GM12872 (cell line): ENCODE results near the gene TMEM50A.

Source experiments
- CTCF ChIP-seq: IDR thresholded peaks from 3 replicates; pipeline ENCODE4 v1.5.1; 2011; ENCODE audit warnings: low read depth, mild to moderate bottlenecking, low read length, moderate library complexity; ENCODE audit not compliant: insufficient read depth

The TMEM50A gene

GRCh38 chr1:25349606-25350005 is 11.5 kb downstream of the TMEM50A start:
- TF ChIP-seq CTCF, result no peak

DNA sequence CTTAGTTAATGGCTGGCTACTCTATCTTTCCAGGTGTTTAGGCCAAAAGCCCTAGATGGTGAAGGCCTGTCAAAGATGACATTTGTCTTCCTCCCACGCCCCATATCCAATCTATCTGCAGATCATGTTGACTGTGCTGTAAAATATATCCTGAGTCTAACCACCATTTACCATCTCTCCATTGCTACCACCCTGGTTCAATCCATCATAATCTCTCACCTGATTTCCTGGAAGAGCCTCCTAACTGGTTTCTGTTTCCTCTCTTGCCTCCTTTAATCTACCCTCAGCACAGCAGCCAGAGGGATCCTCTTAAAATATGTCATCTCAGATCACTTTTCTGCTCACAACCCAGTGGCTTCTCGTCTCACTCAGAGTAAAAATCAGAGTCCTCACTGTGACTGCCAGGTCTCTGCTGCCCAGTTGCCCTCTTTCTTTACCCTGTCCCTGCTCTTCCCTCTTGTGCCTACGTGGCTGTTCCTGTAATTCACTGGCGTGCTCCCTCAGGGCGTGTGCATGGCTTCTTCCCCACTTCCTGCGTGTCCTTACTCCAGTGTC is 17.8 kb downstream of the TMEM50A start:
- TF ChIP-seq CTCF, result no peak

- no peak for TF ChIP-seq CTCF
Observed at GRCh38 chr1:25356441-25356840, 18.3 kb downstream of the TMEM50A start.

DNA sequence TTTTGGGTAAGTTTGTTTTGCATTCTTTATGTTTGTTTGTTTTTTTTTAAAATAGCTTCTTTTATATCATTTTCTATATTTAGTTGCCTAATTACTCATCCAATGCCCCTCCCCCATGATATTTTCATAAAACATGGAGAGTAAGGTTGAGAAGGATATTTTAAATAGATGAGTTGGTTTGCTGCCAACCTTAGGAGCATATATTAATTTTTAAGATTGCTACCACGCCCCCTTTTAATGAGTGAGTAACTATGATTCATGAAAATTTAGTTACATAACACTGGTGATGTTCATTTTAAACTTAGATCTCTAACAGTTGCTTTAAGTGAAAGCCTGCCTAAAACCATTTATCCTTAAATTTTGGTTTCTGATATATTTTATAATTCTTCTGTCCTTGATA is 18.7 kb downstream of the TMEM50A start:
- no peak for TF ChIP-seq CTCF

- TF ChIP-seq CTCF, result no peak
Observed at GRCh38 chr1:25360596-25361581, 22.8 kb downstream of the TMEM50A start.

GRCh38 chr1:25361901-25362300 is 23.8 kb downstream of the TMEM50A start:
- TF ChIP-seq CTCF, result no peak

- no peak for TF ChIP-seq CTCF
Observed at GRCh38 chr1:25369241-25369640, 31.1 kb downstream of the TMEM50A start.
